Spleen (tissue), 11 donors: ENCODE measurements around the gene MIA2. TPM values are rescaled to one million over a fixed set of nuclear protein-coding genes. Genes with fewer than 3 reads are reported as not detected.

ENCODE experiments used
- DNase-seq: peaks from one replicate; pipeline ENCODE4 v3.0.0-alpha.2; 2020
- H3K27ac ChIP-seq, 8 donors: fragments of 200-600 bp; sonication (generic) in 7 of 8; 1 replicate in 4 of 8; 2 replicates in 4 of 8; pipeline versions ENCODE4 v1.5.0 to v1.8.0; 2016 to 2021; ENCODE audit warnings: inconsistent platforms in 4 of 8, mild to moderate bottlenecking in 4 of 8, moderate library complexity in 1 of 8
- H3K27me3 ChIP-seq, 7 donors: fragments of 200-600 bp; sonication (generic) in 6 of 7; replicated peaks in 1 of 7; 1 replicate in 4 of 7; 2 replicates in 3 of 7; pipeline versions ENCODE4 v1.5.0 to v1.8.0; 2016 to 2021; ENCODE audit warnings: inconsistent platforms in 3 of 7, mild to moderate bottlenecking in 1 of 7
- H3K36me3 ChIP-seq, 6 donors: fragments of 200-600 bp; sonication (generic) in 5 of 6; 1 replicate in 4 of 6; 2 replicates in 2 of 6; pipeline versions ENCODE4 v1.5.0 to v1.8.0; 2016 to 2021; ENCODE audit warnings: inconsistent platforms in 2 of 6
- H3K4me1 ChIP-seq, 6 donors: fragments of 200-600 bp; sonication (generic) in 5 of 6; 1 replicate in 3 of 6; 2 replicates in 3 of 6; pipeline versions ENCODE4 v1.5.0 to v1.8.0; 2016 to 2021; ENCODE audit warnings: inconsistent platforms in 3 of 6
- H3K4me3 ChIP-seq, 8 donors: fragments of 200-600 bp; sonication (generic) in 7 of 8; 1 replicate in 4 of 8; 2 replicates in 4 of 8; pipeline versions ENCODE4 v1.5.0 to v1.8.0; 2016 to 2021; ENCODE audit warnings: inconsistent platforms in 4 of 8, mild to moderate bottlenecking in 4 of 8, moderate library complexity in 2 of 8
- H3K9me3 ChIP-seq, 8 donors: fragments of 200-600 bp; sonication (generic) in 7 of 8; 1 replicate in 4 of 8; 2 replicates in 4 of 8; pipeline versions ENCODE4 v1.5.0 to v1.8.0; 2016 to 2021; ENCODE audit warnings: inconsistent platforms in 4 of 8
- POLR2A ChIP-seq, 3 donors: fragments of 450-650 bp; IDR thresholded peaks; one replicate each; pipeline ENCODE4 v1.5.1; 2017; ENCODE audit warnings: antibody characterized with exemption in 3 of 3, mild to moderate bottlenecking in 1 of 3
- POLR2AphosphoS5 ChIP-seq, 3 donors: sonication (generic); formaldehyde crosslinking; IDR thresholded peaks; one replicate each; pipeline ENCODE4 v1.5.1; 2017; ENCODE audit warnings: antibody characterized with exemption in 3 of 3
- WGBS, 5 donors: extraction: QIAGEN DNeasy Blood & Tissue Kit in 3 of 5; methylation state at CpG; one replicate each; pipeline versions ENCODE4 v1.1.5 to v1.1.7; 2013 to 2018; 5-methylcytosine and 5-hydroxymethylcytosine counted together
- intact Hi-C: fragments of 100-400 bp; cut with DNase I; formaldehyde crosslinking; loops from one replicate; pipeline ENCODE4 v1.15.0; 2023; ENCODE audit warnings: low total_unique reads
- polyA plus RNA-seq, 3 donors: library from polyadenylated mRNA; stranded (reverse); fragments of 200-250 nt; gene quantifications; one replicate each; pipeline ENCODE4 v1.2.1, GENCODE V29; 2013
- total RNA-seq, 7 donors: library from RNA; depleted of rRNA in 3 of 7; stranded (reverse); fragments of >200 nt in 3 of 7; fragmentation: NEBNext Ultra II Directional in 4 of 7; extraction: Animal tissue kit (Norgen Biotek cat#: 25700) in 4 of 7; gene quantifications; one replicate each; pipeline versions ENCODE4 v1.1.0 to v1.2.1, GENCODE V29; 2016 to 2021
- TF ChIP-seq, protein P1 (sequence below), 11 experiments: fragments of 200-600 bp in 7 of 11; fragments of 450-650 bp in 4 of 11; sonication (generic) in 4 of 11; IDR thresholded peaks in 8 of 11; conservative IDR thresholded peaks in 3 of 11; 1 replicate in 7 of 11; 2 replicates in 4 of 11; pipeline versions ENCODE4 v1.4.0 to v1.8.0; 2016 to 2021; ENCODE audit warnings: antibody characterized with exemption in 11 of 11, inconsistent platforms in 4 of 11, mild to moderate bottlenecking in 1 of 11
- donor health status: healthy with polysubstance abuse.
- donor health status: DM: no; HTN: no; CAD: no; lungs with moderate emphysema.
- donor health status: DM: no; HTN: no; CAD: no.
- donor health status: Bipolar disorder and iron deficiency.
- donor health status: healthy.
- donor health status: DM: no; HTN: no; CAD: no.
- donor health status: DM: yes; HTN: yes; CAD: no.

Gene MIA2
- total and polyA plus RNA-seq, 10 donors = 18.3 to 31.3 (median 24.8) TPM

DNA sequence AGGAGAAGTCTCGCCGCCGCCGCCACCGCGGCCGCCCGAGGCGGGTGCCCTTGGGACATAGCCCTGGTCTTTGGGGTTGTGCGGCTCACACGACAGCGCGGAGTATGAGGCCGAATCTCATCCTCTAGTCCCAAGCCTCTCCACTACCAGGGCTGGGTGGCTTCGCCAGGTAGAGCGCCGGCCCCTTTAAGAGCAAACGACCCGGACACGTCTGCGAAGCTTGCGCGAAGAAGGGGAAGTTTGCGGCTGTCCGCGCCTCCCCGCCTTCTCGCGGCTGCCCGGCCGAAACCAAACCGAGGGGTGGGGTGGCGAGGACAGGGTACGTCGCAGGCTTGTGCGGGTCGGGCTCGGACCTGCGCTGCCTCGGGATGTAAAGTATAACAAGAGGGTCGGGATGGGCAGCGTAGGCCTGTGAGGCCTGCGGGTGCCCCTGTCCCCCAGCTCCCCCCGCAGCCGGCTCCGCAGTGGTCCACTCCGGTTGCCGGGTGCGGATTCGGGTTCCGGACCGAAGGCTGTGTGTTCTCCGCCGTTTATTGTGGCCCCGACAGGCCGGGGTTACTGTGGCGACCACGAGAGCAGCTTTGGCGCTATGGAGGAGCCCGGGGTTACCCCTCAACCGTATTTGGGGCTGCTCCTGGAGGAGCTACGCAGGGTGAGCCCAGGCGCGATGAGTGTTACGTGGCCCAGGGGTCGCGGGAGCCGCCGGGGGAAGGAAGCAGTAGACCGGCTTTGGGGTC, 33.3 kb downstream of the MIA2 start:
- H3K9me3 ChIP-seq = peaks cover 0 to 13% (median 6%) of the 10 kb centered on the region in 8 donors
- TF ChIP-seq, protein P1, sequence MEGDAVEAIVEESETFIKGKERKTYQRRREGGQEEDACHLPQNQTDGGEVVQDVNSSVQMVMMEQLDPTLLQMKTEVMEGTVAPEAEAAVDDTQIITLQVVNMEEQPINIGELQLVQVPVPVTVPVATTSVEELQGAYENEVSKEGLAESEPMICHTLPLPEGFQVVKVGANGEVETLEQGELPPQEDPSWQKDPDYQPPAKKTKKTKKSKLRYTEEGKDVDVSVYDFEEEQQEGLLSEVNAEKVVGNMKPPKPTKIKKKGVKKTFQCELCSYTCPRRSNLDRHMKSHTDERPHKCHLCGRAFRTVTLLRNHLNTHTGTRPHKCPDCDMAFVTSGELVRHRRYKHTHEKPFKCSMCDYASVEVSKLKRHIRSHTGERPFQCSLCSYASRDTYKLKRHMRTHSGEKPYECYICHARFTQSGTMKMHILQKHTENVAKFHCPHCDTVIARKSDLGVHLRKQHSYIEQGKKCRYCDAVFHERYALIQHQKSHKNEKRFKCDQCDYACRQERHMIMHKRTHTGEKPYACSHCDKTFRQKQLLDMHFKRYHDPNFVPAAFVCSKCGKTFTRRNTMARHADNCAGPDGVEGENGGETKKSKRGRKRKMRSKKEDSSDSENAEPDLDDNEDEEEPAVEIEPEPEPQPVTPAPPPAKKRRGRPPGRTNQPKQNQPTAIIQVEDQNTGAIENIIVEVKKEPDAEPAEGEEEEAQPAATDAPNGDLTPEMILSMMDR (IDR thresholded peaks at IDR 0.05 in 8 of 11, conservative IDR thresholded peaks at IDR 0.05 in 3 of 11) = peak in 1 of 11 experiments; percentile 11
- TF ChIP-seq POLR2AphosphoS5 (IDR thresholded peaks at IDR 0.05) (peak; percentile 91 to 95 (median 94)), POLR2A (IDR thresholded peaks at IDR 0.05) (peak in 1 of 3 donors; percentile 82)
- H3K4me1 ChIP-seq = peaks cover 25 to 59% (median 41%) of the 10 kb centered on the region in 6 donors
- DNase-seq = peak; percentile 97
- 0 to 1% (median 0%) methylated on average over 21 to 70 of the region's 70 CpGs for whole genome bisulfite sequencing, 5 donors
- no peaks in the 10 kb centered on the region for H3K27me3 ChIP-seq
- H3K36me3 ChIP-seq = peaks cover 0 to 6% (median 0%) of the 10 kb centered on the region in 6 donors
- intact Hi-C loops = loop anchor here (10.0 kb wide), 1 partner anchor 102 kb away; no protein-coding TSS in a partner anchor
- peak overlapping the region; percentile 98 to 99 (median 99) for H3K27ac ChIP-seq
- peak overlapping the region; percentile 66 to 93 (median 84) for H3K4me3 ChIP-seq

DNA sequence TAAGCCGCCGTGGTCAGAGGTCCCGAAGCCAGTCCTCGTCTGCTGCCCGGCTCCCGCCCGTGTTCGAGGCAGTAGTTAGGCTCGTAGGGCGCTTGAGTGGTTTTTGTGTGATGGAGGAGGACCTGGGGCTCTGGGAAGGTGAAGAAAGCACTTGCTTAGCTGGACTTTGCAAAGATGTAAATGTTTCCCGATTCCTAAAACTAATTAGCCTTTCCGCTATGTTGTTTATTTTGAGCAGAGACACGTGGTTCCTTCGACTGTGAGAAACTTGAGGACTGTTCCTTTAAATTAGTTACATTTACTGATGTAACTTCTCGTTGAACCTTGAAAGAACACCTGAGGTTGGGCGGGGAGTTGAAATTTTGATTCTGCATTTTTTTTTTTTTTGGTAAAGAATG, 33.9 kb downstream of the MIA2 start:
- H3K4me1 ChIP-seq = peaks cover 25 to 64% (median 41%) of the 10 kb centered on the region in 6 donors
- peaks cover 0 to 6% (median 0%) of the 10 kb centered on the region in 6 donors for H3K36me3 ChIP-seq
- peak overlapping the region; percentile 98 to 99 (median 99) for H3K27ac ChIP-seq
- DNase-seq = no peak
- intact Hi-C loops = loop anchor here (10.0 kb wide), 1 partner anchor 103 kb away; no protein-coding TSS in a partner anchor
- peak overlapping the region; percentile 66 to 93 (median 84) for H3K4me3 ChIP-seq
- H3K27me3 ChIP-seq = no peaks in the 10 kb centered on the region
- H3K9me3 ChIP-seq = peaks cover 0 to 14% (median 5%) of the 10 kb centered on the region in 8 donors
- TF ChIP-seq, protein P1 (IDR thresholded peaks at IDR 0.05 in 8 of 11, conservative IDR thresholded peaks at IDR 0.05 in 3 of 11) = no peak
- TF ChIP-seq POLR2AphosphoS5 (IDR thresholded peaks at IDR 0.05) (no peak), POLR2A (IDR thresholded peaks at IDR 0.05) (no peak)
- WGBS, 5 donors = 0 to 1% (median 0%) methylated on average over 8 to 16 of the region's 16 CpGs

DNA sequence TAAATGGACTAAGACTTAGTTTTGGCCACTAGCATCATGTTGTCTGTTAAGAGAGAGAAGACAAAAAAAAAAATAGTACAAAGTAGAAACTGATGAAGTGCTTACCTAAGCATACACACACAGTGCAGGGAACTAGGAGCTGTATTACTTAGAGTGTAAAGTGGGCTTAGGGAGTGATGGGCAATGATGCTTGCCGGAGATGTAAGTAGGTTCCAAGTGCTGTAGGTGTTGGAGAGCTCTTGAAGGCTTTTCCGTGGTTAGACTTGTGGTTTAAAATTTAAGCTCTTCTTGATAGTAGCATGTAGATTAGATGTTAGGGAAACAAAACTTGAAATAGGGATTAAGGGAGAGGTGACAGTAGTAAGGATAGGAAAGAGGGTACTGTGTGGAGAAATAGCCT, 34.7 kb downstream of the MIA2 start:
- TF ChIP-seq, protein P1 (IDR thresholded peaks at IDR 0.05 in 8 of 11, conservative IDR thresholded peaks at IDR 0.05 in 3 of 11) = no peak
- no peak for TF ChIP-seq POLR2AphosphoS5 (IDR thresholded peaks at IDR 0.05)
- no peak for TF ChIP-seq POLR2A (IDR thresholded peaks at IDR 0.05)
- peaks cover 0 to 6% (median 0%) of the 10 kb centered on the region in 6 donors for H3K36me3 ChIP-seq
- WGBS, 5 donors = 3 to 19% (median 14%) methylated on average over 2 of the region's 2 CpGs
- no peak for DNase-seq
- peaks cover 25 to 72% (median 42%) of the 10 kb centered on the region in 6 donors for H3K4me1 ChIP-seq
- peak overlapping the region; percentile 66 to 93 (median 84) for H3K4me3 ChIP-seq
- peaks cover 0 to 14% (median 5%) of the 10 kb centered on the region in 8 donors for H3K9me3 ChIP-seq
- H3K27ac ChIP-seq = peak overlapping the region in 1 of 8 donors; percentile 98
- intact Hi-C loops = loop anchor here (10.0 kb wide), 1 partner anchor 104 kb away; no protein-coding TSS in a partner anchor
- no peaks in the 10 kb centered on the region for H3K27me3 ChIP-seq

DNA sequence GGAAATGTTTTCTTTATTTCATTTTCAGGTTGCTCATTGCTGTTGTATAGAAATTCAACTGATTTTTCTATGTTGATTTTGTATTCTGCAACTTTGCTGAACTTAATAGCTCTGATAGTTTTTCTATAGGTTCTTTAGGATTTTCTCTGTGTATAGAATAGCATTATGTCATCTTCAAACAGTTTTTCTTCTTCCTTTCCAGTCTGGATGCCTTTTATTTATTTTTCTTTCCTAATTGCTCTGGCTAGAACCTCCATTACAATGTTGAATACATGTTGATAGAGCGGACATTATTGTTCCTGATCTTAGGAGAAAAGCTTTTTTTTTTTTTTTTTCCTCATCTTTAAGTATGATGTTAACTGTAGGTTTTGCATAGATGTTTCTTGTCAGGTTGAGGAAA, 39.2 kb downstream of the MIA2 start:
- whole genome bisulfite sequencing, 5 donors = 97 to 100% (median 100%) methylated on average over 1 of the region's 1 CpG
- peaks cover 17 to 82% (median 31%) of the 10 kb centered on the region in 6 donors for H3K4me1 ChIP-seq
- no peak overlapping the region for H3K4me3 ChIP-seq
- no peak overlapping the region for H3K27ac ChIP-seq
- H3K36me3 ChIP-seq = peaks cover 0 to 11% (median 0%) of the 10 kb centered on the region in 6 donors
- no peak for TF ChIP-seq POLR2AphosphoS5 (IDR thresholded peaks at IDR 0.05)
- TF ChIP-seq, protein P1 (IDR thresholded peaks at IDR 0.05 in 8 of 11, conservative IDR thresholded peaks at IDR 0.05 in 3 of 11) = no peak
- TF ChIP-seq POLR2A (IDR thresholded peaks at IDR 0.05) = no peak
- H3K27me3 ChIP-seq = no peaks in the 10 kb centered on the region
- intact Hi-C loops = loop anchor here (10.0 kb wide), 1 partner anchor 78 kb away; no protein-coding TSS in a partner anchor
- DNase-seq = no peak
- H3K9me3 ChIP-seq = peaks cover 0 to 14% (median 5%) of the 10 kb centered on the region in 8 donors
